Stomach (tissue), 4 donors: ENCODE measurements around the gene COL6A3.

Source experiments
- EP300 ChIP-seq: sonication (generic); formaldehyde crosslinking; IDR thresholded peaks from one replicate; pipeline ENCODE4 v1.6.1; 2017; ENCODE audit warnings: antibody characterized with exemption
- POLR2A ChIP-seq, 4 donors: fragments of 450-650 bp; IDR thresholded peaks; one replicate each; pipeline ENCODE4 v1.6.1; 2016; ENCODE audit warnings: antibody characterized with exemption in 4 of 4, control low read depth in 2 of 4, mild to moderate bottlenecking in 1 of 4, moderate library complexity in 1 of 4
- POLR2AphosphoS5 ChIP-seq, 3 donors: sonication (generic); formaldehyde crosslinking; IDR thresholded peaks; one replicate each; pipeline ENCODE4 v1.6.1; 2016; ENCODE audit warnings: antibody characterized with exemption in 3 of 3
- TF ChIP-seq, protein P1 (sequence below), 7 experiments: fragments of 450-650 bp in 4 of 7; fragments of 200-600 bp in 3 of 7; sonication (generic) in 3 of 7; IDR thresholded peaks; one replicate each; pipeline ENCODE4 v1.5.1; 2016 to 2019; ENCODE audit warnings: antibody characterized with exemption in 7 of 7, control low read depth in 2 of 7, mild to moderate bottlenecking in 1 of 7

DNA sequence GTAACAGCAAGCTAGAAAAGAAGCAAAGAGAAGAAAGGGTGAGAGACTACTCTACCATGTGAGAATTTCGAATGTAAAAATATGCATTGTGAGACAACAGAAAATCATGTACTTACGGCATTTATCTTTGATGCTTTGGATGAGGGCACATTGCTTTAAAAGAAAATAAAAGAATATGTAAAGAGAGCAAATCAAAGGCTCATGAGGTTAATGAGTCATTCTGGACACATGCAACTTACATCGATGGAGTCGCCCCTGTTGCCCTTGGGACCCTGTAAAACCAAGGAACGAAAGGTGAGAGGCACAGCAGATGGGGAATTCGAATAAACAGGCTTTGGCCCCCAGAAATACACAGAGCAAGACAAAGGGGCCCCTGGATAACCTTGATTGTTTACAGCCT, 69.0 kb downstream of the COL6A3 start:
- TF ChIP-seq, protein P1, sequence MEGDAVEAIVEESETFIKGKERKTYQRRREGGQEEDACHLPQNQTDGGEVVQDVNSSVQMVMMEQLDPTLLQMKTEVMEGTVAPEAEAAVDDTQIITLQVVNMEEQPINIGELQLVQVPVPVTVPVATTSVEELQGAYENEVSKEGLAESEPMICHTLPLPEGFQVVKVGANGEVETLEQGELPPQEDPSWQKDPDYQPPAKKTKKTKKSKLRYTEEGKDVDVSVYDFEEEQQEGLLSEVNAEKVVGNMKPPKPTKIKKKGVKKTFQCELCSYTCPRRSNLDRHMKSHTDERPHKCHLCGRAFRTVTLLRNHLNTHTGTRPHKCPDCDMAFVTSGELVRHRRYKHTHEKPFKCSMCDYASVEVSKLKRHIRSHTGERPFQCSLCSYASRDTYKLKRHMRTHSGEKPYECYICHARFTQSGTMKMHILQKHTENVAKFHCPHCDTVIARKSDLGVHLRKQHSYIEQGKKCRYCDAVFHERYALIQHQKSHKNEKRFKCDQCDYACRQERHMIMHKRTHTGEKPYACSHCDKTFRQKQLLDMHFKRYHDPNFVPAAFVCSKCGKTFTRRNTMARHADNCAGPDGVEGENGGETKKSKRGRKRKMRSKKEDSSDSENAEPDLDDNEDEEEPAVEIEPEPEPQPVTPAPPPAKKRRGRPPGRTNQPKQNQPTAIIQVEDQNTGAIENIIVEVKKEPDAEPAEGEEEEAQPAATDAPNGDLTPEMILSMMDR (IDR thresholded peaks at IDR 0.05): no peak
- TF ChIP-seq POLR2A (IDR thresholded peaks at IDR 0.05) (no peak), POLR2AphosphoS5 (IDR thresholded peaks at IDR 0.05) (no peak), EP300 (no peak)
